Measurements from ENCODE around the gene GSTT2B. TPM values are rescaled to one million over a fixed set of nuclear protein-coding genes. Genes with fewer than 3 reads are reported as not detected.
"Not testable (repeated sequence)": the region's sequence is repeated elsewhere in the genome, so short reads cannot be mapped to it uniquely, and the experiment has no call there.

Gene GSTT2B
- total RNA-seq, 1 donor from 2014 or later: 2.1 TPM

DNA sequence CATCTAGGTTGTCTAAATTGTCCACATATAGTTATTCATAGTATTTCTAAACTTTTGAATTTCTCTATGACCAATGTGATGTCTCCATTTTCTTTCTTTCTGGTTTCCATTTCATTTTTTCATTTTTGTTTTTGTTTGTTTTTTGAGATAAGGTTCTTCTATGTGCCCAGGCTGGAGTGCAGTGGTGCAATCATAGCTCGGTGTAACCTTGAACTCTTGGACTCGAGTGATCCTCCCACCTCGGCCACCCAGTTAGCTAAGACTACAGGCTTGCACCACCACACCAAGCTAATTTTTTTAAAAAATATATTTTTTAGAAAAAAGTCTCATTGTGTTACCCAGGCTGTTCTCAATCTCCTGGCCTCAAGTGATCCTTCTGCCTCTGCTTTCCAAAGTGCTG lies 36.1 kb upstream of the GSTT2B start:
- no peak for DNase-seq (ENCODE audit: low read depth)
- TF ChIP-seq, protein P1, sequence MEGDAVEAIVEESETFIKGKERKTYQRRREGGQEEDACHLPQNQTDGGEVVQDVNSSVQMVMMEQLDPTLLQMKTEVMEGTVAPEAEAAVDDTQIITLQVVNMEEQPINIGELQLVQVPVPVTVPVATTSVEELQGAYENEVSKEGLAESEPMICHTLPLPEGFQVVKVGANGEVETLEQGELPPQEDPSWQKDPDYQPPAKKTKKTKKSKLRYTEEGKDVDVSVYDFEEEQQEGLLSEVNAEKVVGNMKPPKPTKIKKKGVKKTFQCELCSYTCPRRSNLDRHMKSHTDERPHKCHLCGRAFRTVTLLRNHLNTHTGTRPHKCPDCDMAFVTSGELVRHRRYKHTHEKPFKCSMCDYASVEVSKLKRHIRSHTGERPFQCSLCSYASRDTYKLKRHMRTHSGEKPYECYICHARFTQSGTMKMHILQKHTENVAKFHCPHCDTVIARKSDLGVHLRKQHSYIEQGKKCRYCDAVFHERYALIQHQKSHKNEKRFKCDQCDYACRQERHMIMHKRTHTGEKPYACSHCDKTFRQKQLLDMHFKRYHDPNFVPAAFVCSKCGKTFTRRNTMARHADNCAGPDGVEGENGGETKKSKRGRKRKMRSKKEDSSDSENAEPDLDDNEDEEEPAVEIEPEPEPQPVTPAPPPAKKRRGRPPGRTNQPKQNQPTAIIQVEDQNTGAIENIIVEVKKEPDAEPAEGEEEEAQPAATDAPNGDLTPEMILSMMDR (conservative IDR thresholded peaks at IDR 0.05; ENCODE audit: low read depth, low read length): no peak
- no peak overlapping the region for H3K4me3 ChIP-seq (ENCODE audit: low read depth, low read length)

DNA sequence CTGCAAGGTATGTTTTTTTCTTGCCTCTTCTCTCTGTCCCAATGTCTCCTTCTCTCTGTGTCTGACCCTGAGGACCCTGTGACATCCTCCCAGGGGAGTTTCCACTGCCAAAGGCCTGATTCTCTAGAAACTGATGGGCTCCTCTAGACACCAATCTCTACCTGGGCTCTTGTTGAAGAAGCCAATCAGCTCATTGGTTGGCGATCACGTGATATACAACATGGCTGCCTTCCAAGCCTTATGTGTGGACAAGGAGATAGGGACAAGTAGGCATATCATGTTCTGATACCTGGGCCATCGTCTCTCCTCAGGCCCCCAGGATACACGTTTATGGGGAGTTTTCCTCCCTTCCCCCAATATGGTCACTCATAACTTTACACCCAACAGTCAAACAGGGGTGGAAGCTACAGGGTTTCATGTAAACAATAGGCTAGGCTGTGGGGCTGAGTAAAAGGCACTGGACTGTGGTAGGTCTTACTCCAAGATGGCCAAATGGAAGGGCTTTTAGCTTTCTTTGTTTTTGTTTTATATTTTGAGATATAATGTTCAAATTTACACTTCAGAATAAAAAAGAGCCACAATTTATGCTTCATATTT lies 32.7 kb upstream of the GSTT2B start:
- not testable (repeated sequence) for DNase-seq (ENCODE audit: low read depth); H3K4me3 ChIP-seq (ENCODE audit: low read depth, low read length)

DNA sequence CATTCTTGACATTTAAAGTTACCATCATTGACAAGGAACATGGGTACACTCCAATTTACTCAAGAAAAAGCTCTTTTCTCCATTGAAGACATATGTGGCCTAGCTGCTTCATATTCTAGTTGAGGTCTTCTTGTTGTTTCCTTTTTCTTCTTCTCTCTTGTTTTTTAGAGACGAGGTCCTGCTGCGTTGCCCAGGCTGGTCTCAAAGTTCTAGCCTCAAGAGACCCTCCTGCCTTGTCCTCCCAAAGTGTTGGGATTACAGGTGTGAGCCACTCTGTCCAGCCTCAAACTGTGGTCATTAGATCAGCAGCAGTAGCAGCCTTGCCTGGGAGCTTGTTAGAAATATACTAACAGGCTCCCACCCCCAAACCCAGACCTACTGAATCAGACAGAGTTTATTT lies 32.1 kb upstream of the GSTT2B start:
- not testable (repeated sequence) for H3K4me3 ChIP-seq (ENCODE audit: low read depth, low read length); DNase-seq (ENCODE audit: low read depth)

DNA sequence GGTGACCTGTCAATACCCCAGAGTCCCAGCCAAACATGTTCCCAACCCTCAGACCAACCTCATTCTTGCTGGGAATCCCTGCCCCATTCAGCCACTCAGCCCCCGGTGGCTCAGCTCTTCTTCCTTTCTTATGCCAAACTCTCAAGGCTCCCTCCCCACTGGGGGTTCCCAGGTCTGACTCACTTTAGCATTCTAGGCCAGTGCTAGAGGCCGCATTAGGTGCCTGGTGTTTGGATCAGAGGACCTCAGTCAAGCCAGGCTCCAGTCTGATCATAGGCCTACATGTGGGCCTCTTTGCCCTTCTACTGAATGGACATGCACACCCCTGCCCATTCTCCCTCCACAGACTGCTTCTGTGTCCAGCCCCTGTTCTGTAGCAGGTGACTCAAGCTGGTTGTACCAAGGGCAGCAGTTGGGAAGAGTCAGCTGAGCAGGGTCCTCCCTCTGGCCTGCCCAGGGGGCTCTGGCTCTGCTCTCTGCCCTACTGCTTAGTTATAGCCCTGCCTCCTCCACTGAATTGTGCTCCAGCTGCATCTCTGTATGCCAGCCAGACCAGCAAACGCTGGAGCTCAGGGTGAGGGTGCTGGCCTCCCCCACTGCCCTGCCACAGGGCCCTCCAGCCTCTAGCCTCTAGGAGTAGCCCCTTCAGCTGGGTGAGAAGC lies 28.7 kb upstream of the GSTT2B start:
- not testable (repeated sequence) for H3K4me3 ChIP-seq (ENCODE audit: low read depth, low read length); DNase-seq (ENCODE audit: low read depth)

DNA sequence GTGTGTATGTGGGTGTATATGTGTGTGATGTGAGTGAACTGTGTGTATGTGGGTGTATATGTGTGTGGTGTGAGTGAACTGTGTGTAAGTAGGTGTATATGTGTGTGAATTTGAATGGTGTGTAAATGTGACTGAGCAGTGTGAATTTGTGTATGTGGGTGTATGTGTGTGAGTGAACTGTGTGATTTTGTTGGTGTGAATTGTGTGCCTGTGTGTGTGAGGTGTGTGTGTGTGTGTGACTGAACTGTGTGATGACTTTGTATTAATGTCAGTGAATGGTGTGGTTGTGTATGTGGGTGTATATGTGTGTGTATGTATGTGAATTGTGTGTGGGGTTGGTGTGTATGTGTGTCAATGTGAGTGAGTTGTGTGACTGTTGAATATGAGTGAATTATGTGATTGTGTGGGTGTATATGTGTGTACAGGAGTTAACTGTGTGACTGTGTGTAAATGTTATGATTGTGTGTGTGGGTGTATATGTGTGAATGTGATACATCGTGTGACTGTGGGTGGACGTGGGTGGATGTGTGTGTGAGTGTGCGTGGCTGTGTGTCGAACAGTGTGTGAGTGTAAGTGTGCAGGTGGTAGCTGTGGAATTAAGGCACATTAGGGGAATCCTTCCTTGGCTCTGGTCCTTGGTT lies 25.7 kb upstream of the GSTT2B start:
- H3K4me3 ChIP-seq (ENCODE audit: low read depth, low read length); DNase-seq (ENCODE audit: low read depth): not testable (repeated sequence)

DNA sequence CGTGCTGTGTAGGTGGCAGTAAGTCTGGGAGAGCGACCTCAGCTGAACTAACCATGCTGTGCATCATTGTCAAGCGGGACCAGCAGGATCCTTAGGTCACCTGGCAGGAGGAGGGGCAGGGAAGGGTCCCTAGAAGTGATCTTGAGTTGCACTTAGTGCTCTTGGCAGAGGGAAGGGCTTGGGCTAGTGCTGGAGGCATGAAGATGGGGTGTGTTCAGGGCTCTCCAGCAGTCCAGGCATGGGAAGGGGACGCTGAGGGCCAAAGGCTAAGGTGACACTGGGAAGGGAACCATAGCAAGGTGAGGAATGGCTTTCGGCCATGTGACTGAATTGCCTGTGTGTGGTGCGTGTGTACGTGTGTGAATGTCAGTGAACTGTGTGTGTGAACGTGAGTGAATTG lies 25.1 kb upstream of the GSTT2B start:
- not testable (repeated sequence) for DNase-seq (ENCODE audit: low read depth); H3K4me3 ChIP-seq (ENCODE audit: low read depth, low read length)

DNA sequence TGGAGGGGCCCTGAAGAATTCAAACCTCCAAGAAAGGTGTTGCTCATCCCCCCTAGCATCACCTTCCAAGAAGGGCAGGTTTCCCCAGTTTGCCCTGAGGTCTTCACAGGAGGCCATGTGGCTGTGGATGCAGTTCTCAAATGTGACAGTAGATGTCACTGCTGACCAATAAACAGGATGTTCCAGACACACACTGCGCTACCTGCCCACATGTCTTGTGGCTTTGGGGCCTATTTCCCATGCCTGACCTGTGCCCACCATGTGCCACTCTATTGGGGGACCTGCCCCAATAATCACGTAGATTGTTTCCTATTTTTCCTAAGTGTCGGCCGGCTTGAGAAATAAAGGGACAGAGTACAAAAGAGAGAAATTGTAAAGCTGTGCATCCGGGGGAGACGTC lies 23.4 kb upstream of the GSTT2B start:
- TF ChIP-seq, protein P1 (conservative IDR thresholded peaks at IDR 0.05; ENCODE audit: low read depth, low read length): peak; percentile 64
- DNase-seq (ENCODE audit: low read depth): no peak
- H3K4me3 ChIP-seq (ENCODE audit: low read depth, low read length): no peak overlapping the region

DNA sequence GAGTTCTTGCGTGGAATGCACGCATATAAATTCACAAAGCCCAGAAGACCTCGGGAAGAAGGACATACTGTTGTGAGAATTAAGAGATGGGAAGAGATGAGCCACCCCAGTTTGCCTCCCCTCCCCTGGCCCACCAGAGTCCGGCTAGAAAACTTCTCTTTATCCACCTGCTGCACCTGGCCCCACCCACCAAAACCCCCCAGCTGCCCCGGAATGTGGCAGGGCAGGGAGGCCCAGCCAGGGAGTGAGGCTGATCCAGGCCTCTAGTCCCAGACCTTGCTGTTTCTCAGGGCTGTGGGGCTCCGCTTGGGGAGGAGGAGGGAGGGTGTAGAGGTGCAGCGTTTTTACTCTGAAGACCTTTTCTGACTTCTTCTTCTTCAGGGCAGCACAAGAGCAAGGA lies 19.6 kb upstream of the GSTT2B start:
- DNase-seq (ENCODE audit: low read depth); H3K4me3 ChIP-seq (ENCODE audit: low read depth, low read length): not testable (repeated sequence)

DNA sequence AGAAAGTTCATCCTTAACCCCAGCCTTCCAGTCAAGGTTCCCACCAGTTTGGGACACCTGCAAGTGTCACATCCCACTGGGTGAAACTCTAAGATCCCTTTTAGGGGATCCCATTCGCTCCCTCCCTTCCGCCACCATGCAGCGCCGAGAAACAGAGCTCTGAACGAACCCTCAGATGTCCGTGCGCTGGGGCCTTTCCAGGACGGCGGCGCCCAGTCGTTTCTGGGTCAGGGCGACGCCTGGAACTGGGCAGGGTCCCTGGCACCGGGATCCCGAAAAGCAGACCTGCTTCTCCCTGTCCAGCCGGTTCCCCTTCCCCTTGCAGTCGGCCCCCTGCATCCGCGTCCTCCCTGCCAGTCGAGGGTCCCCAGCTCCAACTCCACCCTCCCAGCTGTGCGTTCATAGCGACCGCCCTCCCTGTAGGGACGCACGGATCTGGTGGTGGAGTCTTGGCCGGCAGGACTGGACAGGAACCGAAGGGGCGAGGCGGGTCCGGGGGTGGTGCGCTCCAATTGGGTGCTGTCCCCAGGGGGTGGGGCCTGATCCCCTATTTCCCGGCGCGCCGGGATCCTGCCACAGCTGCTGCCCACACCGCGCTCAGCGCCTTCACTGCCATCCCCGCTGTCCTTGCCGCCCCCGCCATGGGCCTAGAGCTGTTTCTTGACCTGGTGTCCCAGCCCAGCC lies 18.7 kb upstream of the GSTT2B start, which contains the start of gene GSTT2:
Gene GSTT2 (plus strand): TSS at position 578 of the 684 bp plus-strand sequence.
- H3K4me3 ChIP-seq (ENCODE audit: low read depth, low read length); DNase-seq (ENCODE audit: low read depth): not testable (repeated sequence)

DNA sequence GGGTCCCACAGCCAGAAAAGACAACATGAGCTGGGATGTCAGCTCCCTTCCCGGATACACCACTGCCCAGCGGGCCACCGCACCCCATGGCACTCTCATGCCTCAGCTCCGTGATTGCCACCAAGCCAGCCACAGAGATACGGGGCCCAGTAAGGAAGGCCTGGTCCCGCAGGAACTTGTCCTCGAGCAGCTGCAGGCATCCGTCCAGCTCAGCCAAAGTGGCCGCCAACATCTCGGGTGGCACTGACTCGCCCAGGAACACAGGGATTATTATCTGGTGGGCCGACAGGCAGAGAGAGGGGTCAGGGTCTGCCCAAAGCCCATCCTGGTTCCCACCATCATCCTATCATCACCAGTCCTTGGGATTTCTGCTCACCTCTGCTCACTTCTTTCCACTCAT lies 16.3 kb upstream of the GSTT2B start:
- H3K4me3 ChIP-seq (ENCODE audit: low read depth, low read length); DNase-seq (ENCODE audit: low read depth): not testable (repeated sequence)

DNA sequence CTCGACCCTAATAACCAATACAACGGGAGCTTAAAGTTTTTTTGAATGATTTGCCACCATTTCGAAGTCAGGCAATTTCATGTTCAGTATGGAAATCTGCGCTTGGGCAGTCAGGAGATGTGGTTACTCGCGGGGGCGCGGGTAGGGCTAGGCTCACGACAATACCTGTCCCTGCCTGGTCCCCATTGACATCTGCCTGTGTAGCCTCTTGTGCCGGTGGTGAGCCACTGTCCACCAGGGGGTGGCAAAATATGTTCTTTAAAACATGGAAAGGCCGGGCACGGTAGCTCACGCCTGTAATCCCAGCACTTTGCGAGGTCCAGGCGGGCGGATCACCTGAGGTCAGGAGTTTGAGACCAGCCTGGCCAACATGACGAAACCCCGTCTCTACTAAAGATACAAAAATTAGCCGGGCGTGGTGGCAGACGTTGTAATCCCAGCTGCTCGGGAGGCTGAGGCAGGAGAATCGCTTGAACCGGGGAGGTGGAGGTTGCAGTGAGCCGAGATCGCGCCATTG lies 13.9 kb upstream of the GSTT2B start:
- H3K4me3 ChIP-seq (ENCODE audit: low read depth, low read length); DNase-seq (ENCODE audit: low read depth): not testable (repeated sequence)

DNA sequence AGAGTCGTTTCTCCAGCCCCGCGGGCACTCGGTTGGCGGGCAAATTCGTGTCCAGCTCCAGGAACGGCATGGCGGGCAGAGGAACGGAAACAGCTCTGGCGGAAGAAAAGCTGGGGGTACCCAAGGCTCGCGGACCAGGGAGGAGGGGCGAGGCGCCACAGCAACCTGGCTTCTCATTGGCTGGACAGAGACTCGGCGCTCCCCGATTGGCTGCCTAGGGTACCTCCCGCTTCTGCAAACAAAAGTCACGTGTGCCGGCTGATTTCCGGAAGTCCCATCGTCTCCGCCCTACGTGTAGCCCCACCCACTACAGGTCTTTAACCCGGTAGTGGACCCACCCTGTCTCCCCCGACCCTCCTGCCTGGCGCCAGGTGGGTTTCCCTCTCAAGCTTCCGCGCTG lies 13.3 kb upstream of the GSTT2B start, which contains the start of gene DDT:
Gene DDT (minus strand): TSS at position 97 of the 400 bp plus-strand sequence. CDS start 27 bp downstream, at position 70.
- H3K4me3 ChIP-seq (ENCODE audit: low read depth, low read length); DNase-seq (ENCODE audit: low read depth): not testable (repeated sequence)

DNA sequence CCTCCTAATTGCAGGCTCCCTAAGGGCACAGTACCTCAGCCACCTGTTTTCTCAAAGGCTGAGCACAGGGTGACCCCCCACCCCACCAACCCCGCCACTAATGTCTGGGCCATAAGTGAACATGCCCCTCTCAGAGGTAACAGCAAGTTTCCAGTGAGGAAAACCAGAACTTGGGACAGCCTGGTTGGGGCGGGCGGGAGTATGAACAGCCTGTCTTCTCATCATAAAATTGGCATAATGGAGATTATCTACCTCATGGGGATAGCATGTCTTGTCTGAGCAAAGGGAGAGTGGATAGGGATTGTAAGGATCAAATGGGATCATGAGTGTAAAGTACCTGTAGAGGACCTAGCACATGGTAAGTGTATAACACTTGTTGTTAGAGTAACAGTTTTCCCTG lies 10.9 kb upstream of the GSTT2B start:
- not testable (repeated sequence) for DNase-seq (ENCODE audit: low read depth); H3K4me3 ChIP-seq (ENCODE audit: low read depth, low read length)

All from epithelial cell of proximal tubule (primary cell).